Kidney (tissue), 14 donors: ENCODE data around the gene CLDN24. TPM values are rescaled to one million over a fixed set of nuclear protein-coding genes. Genes with fewer than 3 reads are reported as not detected.
A peak's percentile ranks its signal among the peaks of the same experiment; 100 is the strongest.

ENCODE experiments used
- DNase-seq, 5 donors: peaks; one replicate each; pipeline ENCODE4 v3.0.0-alpha.2; 2013 to 2020
- FAIRE-seq: peaks from 2 replicates; lab custom pipeline; 2012; peaks lifted over from hg19 to GRCh38; lab: Jason Lieb, UNC
- H3K27ac ChIP-seq, 2 donors: one replicate each; pipeline ENCODE4 v1.7.0; 2013; ENCODE audit warnings: low read depth in 2 of 2, low read length in 2 of 2, inconsistent platforms in 1 of 2
- H3K27me3 ChIP-seq: one replicate; pipeline ENCODE4 v1.7.1; 2013; ENCODE audit warnings: low read length, inconsistent platforms; ENCODE audit not compliant: control insufficient read depth, insufficient read depth
- H3K36me3 ChIP-seq, 3 donors: one replicate each; pipeline versions ENCODE4 v1.7.0 to v1.7.1; 2013; ENCODE audit warnings: low read length in 3 of 3, control low read depth in 1 of 3, inconsistent platforms in 1 of 3; ENCODE audit not compliant: insufficient read depth in 3 of 3, control insufficient read depth in 2 of 3
- H3K4me1 ChIP-seq, 3 donors: one replicate each; pipeline versions ENCODE4 v1.7.0 to v1.7.1; 2013; ENCODE audit warnings: low read length in 3 of 3, inconsistent platforms in 1 of 3, low read depth in 1 of 3; ENCODE audit not compliant: control insufficient read depth in 2 of 3, insufficient read depth in 2 of 3
- H3K4me3 ChIP-seq, 3 donors: one replicate each; pipeline versions ENCODE4 v1.7.0 to v1.8.1; 2013; ENCODE audit warnings: low read length in 3 of 3, control low read depth in 1 of 3, inconsistent platforms in 1 of 3
- H3K9ac ChIP-seq, 3 donors: one replicate each; pipeline versions ENCODE4 v1.7.0 to v1.7.1; 2013; ENCODE audit warnings: low read length in 3 of 3, control low read depth in 1 of 3, inconsistent platforms in 1 of 3
- H3K9me3 ChIP-seq, 3 donors: one replicate each; pipeline versions ENCODE4 v1.7.0 to v1.7.1; 2013; ENCODE audit warnings: low read length in 3 of 3, control low read depth in 1 of 3, inconsistent platforms in 1 of 3; ENCODE audit not compliant: control insufficient read depth in 2 of 3, insufficient read depth in 1 of 3
- intact Hi-C: fragments of 100-400 bp; cut with DNase I; formaldehyde crosslinking; loops from one replicate; pipeline ENCODE4 v1.11.1; 2022
- polyA plus RNA-seq: library from polyadenylated mRNA; stranded (reverse); fragments of 350-450 nt; fragmentation: Illumina TruSeq; extraction: RNeasy Lipid Tissue Mini Kit (QIAGEN cat#74804); gene quantifications from one replicate; pipeline ENCODE4 v1.2.3, GENCODE V29; 2014; ENCODE audit warnings: low read depth, low replicate concordance; ENCODE audit not compliant: insufficient read depth
- total RNA-seq: library from RNA; stranded (reverse); fragmentation: NEBNext Ultra II Directional; extraction: Animal tissue kit (Norgen Biotek cat#: 25700); gene quantifications from one replicate; pipeline ENCODE4 v1.2.1, GENCODE V29; 2021
- TF ChIP-seq, protein P1 (sequence below): IDR thresholded peaks from 3 replicates; pipeline ENCODE4 v1.5.1; 2012; ENCODE audit warnings: mild to moderate bottlenecking, moderate library complexity, borderline replicate concordance; ENCODE audit not compliant: insufficient read depth; ENCODE audit errors: extremely low read depth
- donor health status: control.
- donor health status: control.
- donor health status: control.
- donor health status: control.
- donor health status: control.
- donor health status: DM: yes; HTN: yes; CAD: no.
- donor health status: Normal renal cell carcinoma (clear cell type).

CLDN24 gene
- total and polyA plus RNA-seq, 2 donors from 2014 or later = not detected

DNA sequence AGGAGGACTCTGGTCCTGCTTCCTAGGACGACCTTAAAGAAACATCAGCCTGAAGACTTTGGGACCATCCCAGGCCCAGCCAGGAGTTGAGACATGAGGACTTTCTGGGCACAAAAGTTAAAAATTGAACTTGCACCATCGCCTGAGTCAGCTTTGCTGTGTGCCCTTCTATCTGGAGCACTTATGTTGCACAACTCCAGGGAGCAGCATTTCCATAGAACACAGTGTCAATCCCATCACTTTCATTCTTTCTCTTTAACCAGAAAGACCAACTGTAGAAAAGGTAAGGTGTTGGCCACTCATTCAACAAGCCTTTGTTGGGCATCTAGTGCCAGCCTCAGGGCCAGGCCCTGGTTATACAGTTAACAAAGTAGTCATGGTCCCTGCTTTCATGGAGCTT lies 8.6 kb upstream of the CLDN24 start:
- Histone ChIP-seq H3K27ac (peak overlapping the region in 1 of 2 donors; percentile 57), H3K36me3 (peaks cover 0 to 4% (median 0%) of the 10 kb centered on the region in 3 donors), H3K9me3 (peaks cover 0 to 14% (median 0%) of the 10 kb centered on the region in 3 donors), H3K4me1 (peaks cover 0 to 19% (median 13%) of the 10 kb centered on the region in 3 donors), H3K27me3 (no peaks in the 10 kb centered on the region), H3K9ac (no peak overlapping the region), H3K4me3 (no peak overlapping the region)
- intact Hi-C loops = no loop called here
- no peak for DNase-seq
- FAIRE-seq = no peak
- TF ChIP-seq, protein P1, sequence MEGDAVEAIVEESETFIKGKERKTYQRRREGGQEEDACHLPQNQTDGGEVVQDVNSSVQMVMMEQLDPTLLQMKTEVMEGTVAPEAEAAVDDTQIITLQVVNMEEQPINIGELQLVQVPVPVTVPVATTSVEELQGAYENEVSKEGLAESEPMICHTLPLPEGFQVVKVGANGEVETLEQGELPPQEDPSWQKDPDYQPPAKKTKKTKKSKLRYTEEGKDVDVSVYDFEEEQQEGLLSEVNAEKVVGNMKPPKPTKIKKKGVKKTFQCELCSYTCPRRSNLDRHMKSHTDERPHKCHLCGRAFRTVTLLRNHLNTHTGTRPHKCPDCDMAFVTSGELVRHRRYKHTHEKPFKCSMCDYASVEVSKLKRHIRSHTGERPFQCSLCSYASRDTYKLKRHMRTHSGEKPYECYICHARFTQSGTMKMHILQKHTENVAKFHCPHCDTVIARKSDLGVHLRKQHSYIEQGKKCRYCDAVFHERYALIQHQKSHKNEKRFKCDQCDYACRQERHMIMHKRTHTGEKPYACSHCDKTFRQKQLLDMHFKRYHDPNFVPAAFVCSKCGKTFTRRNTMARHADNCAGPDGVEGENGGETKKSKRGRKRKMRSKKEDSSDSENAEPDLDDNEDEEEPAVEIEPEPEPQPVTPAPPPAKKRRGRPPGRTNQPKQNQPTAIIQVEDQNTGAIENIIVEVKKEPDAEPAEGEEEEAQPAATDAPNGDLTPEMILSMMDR = no peak

DNA sequence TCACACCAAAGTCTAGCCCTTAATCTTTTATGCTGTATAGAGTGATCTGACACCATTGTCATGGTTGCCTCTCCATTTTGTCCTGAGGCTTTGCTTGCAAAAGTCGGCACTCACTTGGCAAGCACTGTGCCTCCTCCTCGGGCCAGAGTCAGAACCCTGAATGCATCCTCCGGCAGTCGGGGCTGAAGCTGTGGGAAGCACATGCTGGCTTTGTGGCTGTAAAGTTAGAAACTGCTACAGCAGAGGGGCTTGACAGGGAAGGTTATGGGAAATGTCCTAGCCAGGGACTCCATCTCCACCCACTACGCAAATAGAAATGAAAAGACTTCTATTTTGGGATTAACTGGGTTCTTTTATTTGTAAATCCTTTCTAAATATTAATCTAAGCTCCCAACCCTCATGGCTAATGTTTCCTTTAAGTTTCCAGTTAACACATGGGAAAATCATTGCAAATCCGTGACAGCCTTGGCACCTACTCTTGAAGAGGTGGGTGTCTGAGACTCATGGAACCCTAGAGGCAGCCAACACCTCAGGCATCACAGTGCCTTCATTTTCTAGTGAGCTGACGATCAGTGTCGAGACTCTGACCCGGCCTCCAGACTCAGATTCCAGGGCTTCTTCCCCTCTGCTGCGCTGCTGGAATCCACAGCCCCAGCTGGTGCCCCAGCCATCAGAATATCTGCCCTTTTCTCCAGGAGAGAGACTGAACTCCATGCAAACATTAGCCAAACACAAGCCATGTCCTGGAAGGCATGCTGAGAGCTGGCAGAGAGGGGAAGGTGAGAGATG lies 7.9 kb upstream of the CLDN24 start:
- FAIRE-seq = no peak
- no peak for DNase-seq
- TF ChIP-seq, protein P1 = no peak
- Histone ChIP-seq H3K9ac (no peak overlapping the region), H3K9me3 (peaks cover 0 to 14% (median 0%) of the 10 kb centered on the region in 3 donors), H3K27ac (peak overlapping the region; percentile 36 to 44), H3K27me3 (no peaks in the 10 kb centered on the region), H3K4me1 (peaks cover 0 to 19% (median 13%) of the 10 kb centered on the region in 3 donors), H3K36me3 (peaks cover 0 to 4% (median 0%) of the 10 kb centered on the region in 3 donors), H3K4me3 (no peak overlapping the region)
- intact Hi-C loops = no loop called here

DNA sequence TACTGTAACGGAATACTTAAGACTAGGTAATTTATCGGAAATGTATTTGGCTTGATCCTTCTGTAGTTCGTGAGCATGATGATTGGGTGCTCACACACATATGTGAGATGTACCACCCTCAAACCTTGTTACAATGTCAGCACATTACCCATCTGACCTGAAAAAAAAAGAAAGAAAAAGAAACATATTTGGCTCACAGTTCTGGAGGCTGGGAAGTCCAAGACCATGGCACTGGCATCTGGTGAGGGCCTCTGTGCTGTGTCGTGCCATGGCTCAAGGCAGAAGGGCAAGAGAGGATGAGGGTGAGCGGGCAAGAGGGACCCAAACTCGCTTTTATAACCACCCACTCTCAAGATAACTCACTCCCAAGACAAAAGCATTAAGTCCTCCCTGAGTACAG lies 7.0 kb upstream of the CLDN24 start:
- Histone ChIP-seq H3K9ac (no peak overlapping the region), H3K4me1 (peaks cover 0 to 19% (median 13%) of the 10 kb centered on the region in 3 donors), H3K4me3 (no peak overlapping the region), H3K36me3 (peaks cover 0 to 4% (median 0%) of the 10 kb centered on the region in 3 donors), H3K27me3 (no peaks in the 10 kb centered on the region), H3K27ac (no peak overlapping the region), H3K9me3 (peaks cover 0 to 14% (median 0%) of the 10 kb centered on the region in 3 donors)
- DNase-seq (no peak), FAIRE-seq (no peak)
- intact Hi-C loops = no loop called here
- TF ChIP-seq, protein P1 = no peak
